ENCODE results near the gene TCERG1L.
"Not testable (repeated sequence)": the region's sequence is repeated elsewhere in the genome, so short reads cannot be mapped to it uniquely, and the experiment has no call there.

Gene TCERG1L

GRCh38 chr10:131080571-131080970, 230.9 kb downstream of the TCERG1L start:
- H3K27ac ChIP-seq, result no peak overlapping the region
- TF ChIP-seq CTCF (conservative IDR thresholded peaks at IDR 0.05; ENCODE audit: low read depth, low read length), result no peak
- no peaks in the 10 kb centered on the region for H3K36me3 ChIP-seq (ENCODE audit: insufficient read depth)
- no peak overlapping the region for H3K9ac ChIP-seq
- H3K4me2 ChIP-seq, result no peak overlapping the region
- H3K4me3 ChIP-seq (IDR thresholded peaks at IDR 0.05; ENCODE audit: insufficient read depth, low read depth, low read length), result no peak overlapping the region
- no peaks in the 10 kb centered on the region for H3K27me3 ChIP-seq (ENCODE audit: insufficient read depth, low read depth)
- no peaks in the 10 kb centered on the region for H3K4me1 ChIP-seq (ENCODE audit: low read depth, poor library complexity, severe bottlenecking)
- H2AFZ ChIP-seq (ENCODE audit: low read depth), result no peak overlapping the region
- no peaks in the 10 kb centered on the region for H3K79me2 ChIP-seq (ENCODE audit: insufficient read depth, low read depth)
- H4K20me1 ChIP-seq (ENCODE audit: insufficient read depth), result no peaks in the 10 kb centered on the region

- no peaks in the 10 kb centered on the region for H3K27me3 ChIP-seq (ENCODE audit: insufficient read depth, low read depth)
- no peak overlapping the region for H3K27ac ChIP-seq
- no peak overlapping the region for H2AFZ ChIP-seq (ENCODE audit: low read depth)
- H4K20me1 ChIP-seq (ENCODE audit: insufficient read depth), result no peaks in the 10 kb centered on the region
- H3K4me3 ChIP-seq (IDR thresholded peaks at IDR 0.05; ENCODE audit: insufficient read depth, low read depth, low read length), result no peak overlapping the region
- H3K4me2 ChIP-seq, result no peak overlapping the region
- no peaks in the 10 kb centered on the region for H3K4me1 ChIP-seq (ENCODE audit: low read depth, poor library complexity, severe bottlenecking)
- H3K36me3 ChIP-seq (ENCODE audit: insufficient read depth), result no peaks in the 10 kb centered on the region
- no peak for TF ChIP-seq CTCF (conservative IDR thresholded peaks at IDR 0.05; ENCODE audit: low read depth, low read length)
- H3K79me2 ChIP-seq (ENCODE audit: insufficient read depth, low read depth), result no peaks in the 10 kb centered on the region
- no peak overlapping the region for H3K9ac ChIP-seq
Observed at GRCh38 chr10:131079314-131079713, 232.2 kb downstream of the TCERG1L start.

GRCh38 chr10:131078882-131079280, 232.6 kb downstream of the TCERG1L start:
- not testable (repeated sequence) for H3K36me3 ChIP-seq (ENCODE audit: insufficient read depth); H3K27ac ChIP-seq; H3K9ac ChIP-seq; H3K4me2 ChIP-seq; H4K20me1 ChIP-seq (ENCODE audit: insufficient read depth); H3K4me1 ChIP-seq (ENCODE audit: low read depth, poor library complexity, severe bottlenecking); H2AFZ ChIP-seq (ENCODE audit: low read depth); H3K27me3 ChIP-seq (ENCODE audit: insufficient read depth, low read depth); H3K79me2 ChIP-seq (ENCODE audit: insufficient read depth, low read depth); H3K4me3 ChIP-seq (IDR thresholded peaks at IDR 0.05; ENCODE audit: insufficient read depth, low read depth, low read length)

GRCh38 chr10:131078131-131078881, 233.2 kb downstream of the TCERG1L start:
- H3K4me2 ChIP-seq, result no peak overlapping the region
- H2AFZ ChIP-seq (ENCODE audit: low read depth), result no peak overlapping the region
- TF ChIP-seq CTCF (conservative IDR thresholded peaks at IDR 0.05; ENCODE audit: low read depth, low read length), result no peak
- H3K79me2 ChIP-seq (ENCODE audit: insufficient read depth, low read depth), result no peaks in the 10 kb centered on the region
- H3K4me1 ChIP-seq (ENCODE audit: low read depth, poor library complexity, severe bottlenecking), result no peaks in the 10 kb centered on the region
- no peak overlapping the region for H3K27ac ChIP-seq
- H3K36me3 ChIP-seq (ENCODE audit: insufficient read depth), result no peaks in the 10 kb centered on the region
- no peak overlapping the region for H3K9ac ChIP-seq
- H3K4me3 ChIP-seq (IDR thresholded peaks at IDR 0.05; ENCODE audit: insufficient read depth, low read depth, low read length), result no peak overlapping the region
- H4K20me1 ChIP-seq (ENCODE audit: insufficient read depth), result no peaks in the 10 kb centered on the region
- H3K27me3 ChIP-seq (ENCODE audit: insufficient read depth, low read depth), result no peaks in the 10 kb centered on the region

- no peak overlapping the region for H3K4me3 ChIP-seq (IDR thresholded peaks at IDR 0.05; ENCODE audit: insufficient read depth, low read depth, low read length)
- no peak for TF ChIP-seq CTCF (conservative IDR thresholded peaks at IDR 0.05; ENCODE audit: low read depth, low read length)
- no peaks in the 10 kb centered on the region for H3K36me3 ChIP-seq (ENCODE audit: insufficient read depth)
- H3K4me2 ChIP-seq, result no peak overlapping the region
- H3K27me3 ChIP-seq (ENCODE audit: insufficient read depth, low read depth), result no peaks in the 10 kb centered on the region
- H2AFZ ChIP-seq (ENCODE audit: low read depth), result no peak overlapping the region
- H3K27ac ChIP-seq, result no peak overlapping the region
- no peak overlapping the region for H3K9ac ChIP-seq
- no peaks in the 10 kb centered on the region for H4K20me1 ChIP-seq (ENCODE audit: insufficient read depth)
- no peaks in the 10 kb centered on the region for H3K4me1 ChIP-seq (ENCODE audit: low read depth, poor library complexity, severe bottlenecking)
- H3K79me2 ChIP-seq (ENCODE audit: insufficient read depth, low read depth), result no peaks in the 10 kb centered on the region
Observed at GRCh38 chr10:131077724-131078123, 233.8 kb downstream of the TCERG1L start.

Data from KMS-11 (cell line).